ENCODE measurements around the gene GFOD2. TPM values are rescaled to one million over a fixed set of nuclear protein-coding genes. Genes with fewer than 3 reads are reported as not detected.
"Not testable (repeated sequence)": the region's sequence is repeated elsewhere in the genome, so short reads cannot be mapped to it uniquely, and the experiment has no call there.

The GFOD2 gene
- total RNA-seq, 2 donors from 2014 or later: 15.8 to 18.1 TPM

DNA sequence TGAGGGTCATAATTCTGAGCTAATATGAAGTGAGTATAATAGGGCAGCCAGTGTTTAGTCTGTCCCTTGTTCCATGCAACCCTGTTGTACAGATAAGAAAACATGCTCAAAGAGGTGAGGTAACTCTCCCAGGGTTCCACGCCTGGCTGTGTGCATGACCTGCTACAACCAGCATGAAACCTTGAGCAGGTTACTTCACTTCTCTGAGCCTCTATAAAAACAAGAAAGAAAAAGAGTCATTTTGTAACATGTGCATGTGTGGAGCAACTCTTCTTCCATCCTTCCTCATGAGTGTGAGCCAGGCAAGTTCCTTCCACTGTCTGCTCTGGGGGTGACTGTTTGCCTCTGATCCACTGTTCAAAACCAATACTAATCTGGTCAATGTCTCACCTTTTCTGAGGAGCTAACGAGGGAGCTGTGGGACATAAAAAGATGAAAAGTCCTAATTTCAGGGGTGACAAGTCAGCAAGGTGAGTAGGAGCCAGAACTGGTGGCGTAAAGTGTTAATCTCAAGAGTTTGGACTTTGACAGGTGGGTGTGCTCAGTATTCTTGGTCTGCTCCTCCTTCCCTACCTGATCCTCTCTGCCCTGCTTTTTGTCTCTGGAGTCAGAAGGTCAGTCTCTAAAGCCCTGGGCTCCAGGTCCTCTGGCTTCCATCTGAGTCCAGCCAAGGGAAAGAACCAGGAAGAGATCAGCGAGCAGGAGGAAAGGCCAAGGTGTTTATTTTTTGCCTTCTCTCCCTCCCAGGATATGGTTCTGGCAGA is 21.5 kb downstream of the GFOD2 start:
- Histone ChIP-seq H3K27ac (no peak overlapping the region), H3K36me3 (replicated peaks in 1 of 2; ENCODE audit: insufficient read depth in 1 of 2, low read depth in 2 of 2) (no peaks in the 10 kb centered on the region), H3K4me3 (no peak overlapping the region), H3K9me3 (no peaks in the 10 kb centered on the region), H3K27me3 (no peaks in the 10 kb centered on the region), H3K4me1 (no peaks in the 10 kb centered on the region)
- WGBS, 2 donors: 63 to 80% methylated on average over 4 of the region's 4 CpGs
- TF ChIP-seq, protein P1, sequence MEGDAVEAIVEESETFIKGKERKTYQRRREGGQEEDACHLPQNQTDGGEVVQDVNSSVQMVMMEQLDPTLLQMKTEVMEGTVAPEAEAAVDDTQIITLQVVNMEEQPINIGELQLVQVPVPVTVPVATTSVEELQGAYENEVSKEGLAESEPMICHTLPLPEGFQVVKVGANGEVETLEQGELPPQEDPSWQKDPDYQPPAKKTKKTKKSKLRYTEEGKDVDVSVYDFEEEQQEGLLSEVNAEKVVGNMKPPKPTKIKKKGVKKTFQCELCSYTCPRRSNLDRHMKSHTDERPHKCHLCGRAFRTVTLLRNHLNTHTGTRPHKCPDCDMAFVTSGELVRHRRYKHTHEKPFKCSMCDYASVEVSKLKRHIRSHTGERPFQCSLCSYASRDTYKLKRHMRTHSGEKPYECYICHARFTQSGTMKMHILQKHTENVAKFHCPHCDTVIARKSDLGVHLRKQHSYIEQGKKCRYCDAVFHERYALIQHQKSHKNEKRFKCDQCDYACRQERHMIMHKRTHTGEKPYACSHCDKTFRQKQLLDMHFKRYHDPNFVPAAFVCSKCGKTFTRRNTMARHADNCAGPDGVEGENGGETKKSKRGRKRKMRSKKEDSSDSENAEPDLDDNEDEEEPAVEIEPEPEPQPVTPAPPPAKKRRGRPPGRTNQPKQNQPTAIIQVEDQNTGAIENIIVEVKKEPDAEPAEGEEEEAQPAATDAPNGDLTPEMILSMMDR (IDR thresholded peaks at IDR 0.05): no peak
- TF ChIP-seq POLR2A (IDR thresholded peaks at IDR 0.05): no peak
- DNase-seq: no peak
- intact Hi-C loops (cut with DNase I): no loop called here
- ATAC-seq: no peak

GRCh38 chr16:67694611-67695010 is 24.5 kb downstream of the GFOD2 start:
- intact Hi-C loops (cut with DNase I): no loop called here
- WGBS, 2 donors: 66 to 78% methylated on average over 2 of the region's 2 CpGs
- no peak overlapping the region for H3K4me3 ChIP-seq
- TF ChIP-seq, protein P1 (IDR thresholded peaks at IDR 0.05): no peak
- TF ChIP-seq POLR2A (IDR thresholded peaks at IDR 0.05): no peak
- DNase-seq (no peak), ATAC-seq (no peak)
- no peaks in the 10 kb centered on the region for H3K36me3 ChIP-seq (replicated peaks in 1 of 2; ENCODE audit: insufficient read depth in 1 of 2, low read depth in 2 of 2)
- no peaks in the 10 kb centered on the region for H3K27me3 ChIP-seq
- no peaks in the 10 kb centered on the region for H3K9me3 ChIP-seq
- H3K27ac ChIP-seq: no peak overlapping the region
- H3K4me1 ChIP-seq: no peaks in the 10 kb centered on the region

GRCh38 chr16:67693517-67694285 is 25.4 kb downstream of the GFOD2 start:
- intact Hi-C loops (cut with DNase I); ATAC-seq: not testable (repeated sequence)
- whole genome bisulfite sequencing, 2 donors: 90 to 92% methylated on average over 8 of the region's 8 CpGs

DNA sequence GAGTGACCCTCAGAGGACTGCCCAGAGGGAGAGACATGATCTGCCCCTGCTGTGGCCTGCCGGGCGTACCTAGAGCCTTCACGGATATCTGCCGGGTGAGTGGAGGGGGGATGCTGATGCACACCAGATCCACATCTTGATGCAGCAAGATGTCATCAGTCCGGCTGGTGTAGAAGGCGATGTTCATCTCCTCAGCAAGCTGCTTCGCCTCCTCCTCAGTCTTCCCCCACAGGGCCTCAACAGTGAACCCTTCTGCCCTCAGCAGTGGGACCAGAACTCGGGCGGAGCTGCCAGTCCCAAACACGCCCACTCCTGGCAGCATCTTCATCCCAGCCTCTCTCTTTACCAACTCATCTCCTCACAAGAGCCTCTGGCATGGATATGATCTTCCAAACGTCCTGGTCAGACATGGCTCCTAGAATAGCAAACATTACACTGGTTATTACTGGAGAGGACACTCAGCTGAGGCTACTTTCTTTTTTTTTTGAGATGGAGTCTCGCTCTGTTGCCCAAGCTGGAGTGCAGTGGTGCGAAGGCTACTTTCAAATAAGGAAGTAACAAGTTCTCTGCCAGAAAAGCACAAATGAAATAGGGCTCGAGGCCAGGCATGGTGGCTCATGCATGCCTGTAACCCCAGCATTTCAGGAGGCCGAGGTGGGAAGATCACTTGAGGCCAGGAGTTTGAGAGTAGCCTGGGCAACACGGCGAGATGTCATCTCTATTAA is 33.6 kb downstream of the GFOD2 start:
- Histone ChIP-seq H3K4me3 (no peak overlapping the region), H3K36me3 (replicated peaks in 1 of 2; ENCODE audit: insufficient read depth in 1 of 2, low read depth in 2 of 2) (peaks cover 0 to 5% of the 10 kb centered on the region in 2 donors), H3K4me1 (no peaks in the 10 kb centered on the region), H3K9me3 (no peaks in the 10 kb centered on the region), H3K27ac (no peak overlapping the region), H3K27me3 (no peaks in the 10 kb centered on the region)
- DNase-seq: no peak
- 80 to 90% methylated on average over 9 to 17 of the region's 17 CpGs for WGBS, 2 donors
- ATAC-seq: no peak
- TF ChIP-seq, protein P1 (IDR thresholded peaks at IDR 0.05): no peak
- TF ChIP-seq POLR2A (IDR thresholded peaks at IDR 0.05): no peak
- intact Hi-C loops (cut with DNase I): no loop called here

More at GRCh38 chr16:67693517-67694285, 25.4 kb downstream of the GFOD2 start:
- H3K36me3 ChIP-seq (replicated peaks in 1 of 2; ENCODE audit: insufficient read depth in 1 of 2, low read depth in 2 of 2); H3K4me1 ChIP-seq; H3K27me3 ChIP-seq; H3K9me3 ChIP-seq; H3K27ac ChIP-seq; H3K4me3 ChIP-seq; DNase-seq: not testable (repeated sequence)

DNA sequence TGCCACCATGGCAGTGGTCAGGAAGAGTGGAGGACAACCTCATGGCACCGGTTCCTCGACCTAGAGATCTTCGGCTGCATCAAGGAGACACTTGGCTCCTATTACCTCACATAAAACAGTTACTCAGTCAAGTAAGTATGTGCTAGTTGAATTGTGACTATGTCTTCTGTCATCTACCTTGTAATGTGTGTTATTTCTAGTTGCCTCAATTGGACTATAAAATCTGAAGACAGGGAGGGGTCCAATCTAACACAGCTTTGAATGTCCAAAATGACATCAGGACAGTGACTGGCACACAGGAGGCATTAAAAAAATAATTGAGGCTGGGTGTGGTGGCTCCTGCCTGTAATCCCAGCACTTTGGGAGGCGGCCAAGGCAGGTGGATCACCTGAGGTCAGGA is 35.3 kb downstream of the GFOD2 start:
- Histone ChIP-seq H3K27ac (no peak overlapping the region), H3K36me3 (replicated peaks in 1 of 2; ENCODE audit: insufficient read depth in 1 of 2, low read depth in 2 of 2) (peaks cover 0 to 5% of the 10 kb centered on the region in 2 donors)
- no peak for ATAC-seq

More for the DNA sequence above, 35.3 kb downstream of the GFOD2 start:
- 95 to 98% methylated on average over 4 of the region's 4 CpGs for WGBS, 2 donors
- H3K4me1 ChIP-seq: no peaks in the 10 kb centered on the region
- DNase-seq: no peak
- no peaks in the 10 kb centered on the region for H3K9me3 ChIP-seq
- H3K27me3 ChIP-seq: no peaks in the 10 kb centered on the region
- H3K4me3 ChIP-seq: no peak overlapping the region
- TF ChIP-seq POLR2A (IDR thresholded peaks at IDR 0.05): no peak
- TF ChIP-seq, protein P1 (IDR thresholded peaks at IDR 0.05): no peak
- intact Hi-C loops (cut with DNase I): no loop called here

Measured in body of pancreas (tissue), 4 donors.